Small intestine (tissue), 7 donors: ENCODE results near the gene COL5A1. TPM values are rescaled to one million over a fixed set of nuclear protein-coding genes. Genes with fewer than 3 reads are reported as not detected.

Experiments used
- DNase-seq, 2 donors: peaks; one replicate each; pipeline versions ENCODE4 v3.0.0 to v3.0.0-alpha.2; 2013
- FAIRE-seq: peaks from 2 replicates; lab custom pipeline; 2012; peaks lifted over from hg19 to GRCh38; lab: Jason Lieb, UNC
- H3K27ac ChIP-seq, 3 donors: one replicate each; pipeline ENCODE4 v1.5.1; 2013; ENCODE audit warnings: low read length in 2 of 3, mild to moderate bottlenecking in 2 of 3, control low read depth in 1 of 3, inconsistent platforms in 1 of 3, low read depth in 1 of 3, moderate library complexity in 1 of 3
- H3K27me3 ChIP-seq, 3 donors: one replicate each; pipeline ENCODE4 v1.6.1; 2013; ENCODE audit warnings: low read length in 3 of 3, inconsistent platforms in 1 of 3; ENCODE audit not compliant: control insufficient read depth in 3 of 3, insufficient read depth in 3 of 3
- H3K36me3 ChIP-seq, 3 donors: one replicate each; pipeline ENCODE4 v1.6.1; 2013; ENCODE audit warnings: low read length in 3 of 3, inconsistent platforms in 1 of 3, low read depth in 1 of 3, mild to moderate bottlenecking in 1 of 3, moderate library complexity in 1 of 3; ENCODE audit not compliant: control insufficient read depth in 3 of 3, insufficient read depth in 2 of 3
- H3K4me1 ChIP-seq, 3 donors: one replicate each; pipeline ENCODE4 v1.6.1; 2013; ENCODE audit warnings: low read length in 2 of 3, inconsistent platforms in 1 of 3, low read depth in 1 of 3, mild to moderate bottlenecking in 1 of 3, moderate library complexity in 1 of 3; ENCODE audit not compliant: control insufficient read depth in 3 of 3, insufficient read depth in 2 of 3
- H3K4me3 ChIP-seq, 3 donors: one replicate each; pipeline ENCODE4 v1.5.1; 2013; ENCODE audit warnings: low read length in 3 of 3, control low read depth in 1 of 3, inconsistent platforms in 1 of 3, low read depth in 1 of 3, mild to moderate bottlenecking in 1 of 3, moderate library complexity in 1 of 3
- H3K9me3 ChIP-seq, 2 donors: one replicate each; pipeline ENCODE4 v1.6.1; 2013; ENCODE audit warnings: low read depth in 1 of 2, low read length in 1 of 2; ENCODE audit not compliant: control insufficient read depth in 2 of 2, insufficient read depth in 1 of 2
- WGBS, 3 donors: extraction: QIAGEN DNeasy Blood & Tissue Kit; methylation state at CpG; one replicate each; pipeline ENCODE4 v1.1.7; 2013; 5-methylcytosine and 5-hydroxymethylcytosine counted together
- polyA plus RNA-seq, 4 donors: library from polyadenylated mRNA; stranded (reverse) in 3 of 4; unstranded in 1 of 4; fragments of 200-250 nt in 3 of 4; fragments of 120-200 nt in 1 of 4; gene quantifications; one replicate each; pipeline versions ENCODE4 v1.2.1 to v1.2.3, GENCODE V29; 2013
- donor health status: healthy with polysubstance abuse.
- donor health status: control.
- donor health status: control.
- donor health status: Bipolar disorder and iron deficiency.
- donor health status: healthy.

Gene COL5A1
- polyA plus RNA-seq, 4 donors = 0.22 to 54.0 (median 5.4) TPM

DNA sequence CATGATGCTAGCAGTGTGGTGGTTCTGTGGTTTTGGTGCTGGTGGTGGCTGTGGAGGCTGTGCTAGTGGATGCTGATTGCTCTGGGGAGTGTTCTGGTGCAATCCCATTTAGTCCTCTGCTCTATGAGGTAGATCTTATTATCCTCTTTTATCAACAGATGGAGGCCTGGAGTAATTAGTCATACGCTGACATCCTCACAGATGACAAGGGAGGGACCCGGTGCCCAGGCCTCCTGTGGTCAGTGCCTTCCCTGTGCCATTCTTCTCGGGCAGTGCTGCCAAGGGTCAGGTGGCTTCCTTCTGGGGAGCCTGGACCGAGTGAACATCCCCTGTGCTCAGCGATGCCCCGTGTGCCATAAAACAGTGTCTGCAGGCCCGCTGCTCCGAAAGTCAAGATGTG, 74.5 kb downstream of the COL5A1 start:
- Histone ChIP-seq H3K9me3 (no peaks in the 10 kb centered on the region), H3K4me1 (no peaks in the 10 kb centered on the region), H3K4me3 (no peak overlapping the region), H3K27me3 (no peaks in the 10 kb centered on the region), H3K36me3 (peaks cover 0 to 22% (median 0%) of the 10 kb centered on the region in 3 donors), H3K27ac (no peak overlapping the region)
- FAIRE-seq (no peak), DNase-seq (no peak)
- 70 to 81% (median 78%) methylated on average over 8 of the region's 8 CpGs for WGBS, 3 donors

DNA sequence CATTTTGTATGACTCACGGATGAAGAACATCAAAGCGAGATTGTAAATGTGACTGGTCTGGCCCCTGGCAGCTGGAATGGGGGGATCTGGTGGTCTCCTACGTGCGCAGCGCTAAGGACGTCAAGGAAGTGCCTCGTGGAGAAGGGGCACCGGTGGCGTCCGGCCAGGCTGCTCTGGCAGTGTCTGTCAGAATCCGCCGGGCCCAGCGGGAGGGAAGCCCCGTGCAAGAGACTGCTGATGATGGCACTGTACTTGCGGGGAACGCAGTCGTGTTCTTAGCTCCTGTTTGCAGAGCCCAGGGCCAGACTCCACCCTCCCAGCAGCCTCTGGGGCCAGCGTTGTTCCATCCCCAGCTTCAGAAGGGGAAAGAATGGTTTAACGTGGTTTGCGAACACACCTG, 75.5 kb downstream of the COL5A1 start:
- no peak for FAIRE-seq
- H3K27ac ChIP-seq = peak overlapping the region in 1 of 3 donors; percentile 35
- peaks cover 0 to 15% (median 0%) of the 10 kb centered on the region in 3 donors for H3K36me3 ChIP-seq
- no peaks in the 10 kb centered on the region for H3K4me1 ChIP-seq
- no peaks in the 10 kb centered on the region for H3K9me3 ChIP-seq
- no peak overlapping the region for H3K4me3 ChIP-seq
- WGBS, 3 donors = 75 to 84% (median 82%) methylated on average over 20 of the region's 20 CpGs
- no peak for DNase-seq
- no peaks in the 10 kb centered on the region for H3K27me3 ChIP-seq

DNA sequence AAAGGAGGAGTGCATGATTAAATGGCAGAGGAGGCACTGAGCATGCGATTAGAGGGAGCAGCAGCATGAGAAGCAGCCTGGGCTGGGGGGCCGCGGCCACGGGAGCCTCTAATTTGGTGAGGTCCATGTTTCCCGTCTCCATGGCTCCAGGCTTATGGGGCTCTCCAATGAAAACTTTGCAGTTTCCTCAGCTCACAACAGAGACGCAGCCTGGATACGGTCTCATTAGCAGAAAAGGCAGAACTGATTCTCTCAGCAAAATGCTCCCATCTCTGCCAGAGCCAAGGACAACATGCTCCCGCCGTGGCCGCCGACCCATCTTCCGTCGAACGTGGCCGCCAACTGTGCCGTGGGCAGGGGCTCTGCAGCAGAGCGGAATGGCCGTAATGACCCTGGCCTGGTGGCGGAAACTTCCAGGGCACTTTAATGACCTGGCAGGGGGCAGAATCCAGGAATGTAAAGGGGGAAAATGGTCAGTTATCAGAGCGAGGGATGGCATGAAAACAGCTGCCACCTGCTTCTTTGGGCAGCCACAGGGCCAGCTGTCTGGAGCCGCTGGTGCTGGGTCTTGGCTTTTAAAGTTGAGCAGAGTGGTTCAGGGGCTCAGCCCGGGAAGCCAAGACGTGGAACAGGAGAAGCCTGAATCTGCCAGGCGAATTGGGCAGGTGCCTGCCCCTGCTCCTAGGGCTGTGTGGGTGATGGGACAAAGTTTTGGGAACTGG, 76.5 kb downstream of the COL5A1 start:
- Histone ChIP-seq H3K4me1 (no peaks in the 10 kb centered on the region), H3K36me3 (peaks cover 0 to 13% (median 0%) of the 10 kb centered on the region in 3 donors), H3K27me3 (no peaks in the 10 kb centered on the region), H3K27ac (no peak overlapping the region), H3K9me3 (no peaks in the 10 kb centered on the region), H3K4me3 (no peak overlapping the region)
- WGBS, 3 donors = 79 to 87% (median 83%) methylated on average over 24 of the region's 24 CpGs
- DNase-seq (no peak), FAIRE-seq (no peak)

DNA sequence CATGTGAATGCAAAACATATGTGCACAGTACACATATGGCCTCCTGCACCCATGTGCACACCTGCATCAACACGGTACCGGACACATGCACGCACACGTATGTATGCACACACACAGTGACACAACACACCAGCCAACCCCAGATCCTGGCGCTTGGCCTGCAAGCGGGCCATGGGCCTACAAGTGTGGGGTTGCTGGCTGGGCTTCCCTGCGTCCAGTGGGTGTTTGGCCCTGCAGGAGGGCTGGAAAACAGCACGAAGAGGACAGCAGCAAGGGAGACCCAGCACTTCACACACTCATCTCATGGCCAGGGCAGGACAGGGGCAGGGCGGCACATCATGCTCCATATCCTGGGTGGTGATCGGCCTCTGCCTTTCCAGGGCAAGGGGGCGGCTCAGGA, 77.7 kb downstream of the COL5A1 start:
- no peak overlapping the region for H3K27ac ChIP-seq
- no peaks in the 10 kb centered on the region for H3K9me3 ChIP-seq
- DNase-seq (no peak), FAIRE-seq (no peak)
- H3K4me3 ChIP-seq = no peak overlapping the region
- 86 to 91% (median 90%) methylated on average over 11 of the region's 11 CpGs for WGBS, 3 donors
- no peaks in the 10 kb centered on the region for H3K4me1 ChIP-seq
- H3K36me3 ChIP-seq = peaks cover 0 to 9% (median 0%) of the 10 kb centered on the region in 3 donors
- H3K27me3 ChIP-seq = no peaks in the 10 kb centered on the region

DNA sequence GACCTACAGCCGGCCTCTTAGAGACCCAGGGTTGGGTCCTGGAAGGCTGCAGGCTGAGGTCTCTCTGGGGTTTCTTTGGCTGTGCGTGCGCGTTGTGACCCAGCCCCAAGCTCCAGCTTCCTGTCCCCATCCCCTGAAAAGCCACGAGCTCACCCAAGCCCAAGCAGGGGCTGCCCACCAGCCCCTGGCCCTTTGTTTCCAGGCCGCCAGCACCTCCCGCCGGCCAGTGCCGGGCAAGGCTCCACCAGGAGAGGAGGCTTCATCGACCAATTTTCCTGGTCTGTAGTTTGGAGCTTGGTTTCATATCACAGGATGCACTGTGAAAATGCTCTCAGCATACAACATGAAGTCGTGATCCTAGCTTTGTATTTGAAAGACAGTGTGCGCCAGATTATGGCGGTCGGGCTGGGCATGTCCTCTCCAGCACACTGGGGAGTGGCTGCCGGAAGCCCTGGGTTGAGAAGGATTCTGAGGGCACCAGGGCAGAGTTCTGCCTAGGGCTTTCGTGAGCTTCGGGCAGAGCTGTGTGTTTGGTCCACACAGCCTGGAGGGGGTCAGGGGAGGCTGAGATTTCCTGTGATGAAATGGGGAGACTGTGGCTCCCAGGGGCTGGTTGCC, 78.6 kb downstream of the COL5A1 start:
- H3K4me3 ChIP-seq = no peak overlapping the region
- DNase-seq = no peak
- no peak for FAIRE-seq
- WGBS, 3 donors = 84 to 85% (median 84%) methylated on average over 17 of the region's 17 CpGs
- H3K27me3 ChIP-seq = no peaks in the 10 kb centered on the region
- no peaks in the 10 kb centered on the region for H3K9me3 ChIP-seq
- peaks cover 0 to 14% (median 0%) of the 10 kb centered on the region in 3 donors for H3K36me3 ChIP-seq
- H3K27ac ChIP-seq = no peak overlapping the region
- H3K4me1 ChIP-seq = no peaks in the 10 kb centered on the region

DNA sequence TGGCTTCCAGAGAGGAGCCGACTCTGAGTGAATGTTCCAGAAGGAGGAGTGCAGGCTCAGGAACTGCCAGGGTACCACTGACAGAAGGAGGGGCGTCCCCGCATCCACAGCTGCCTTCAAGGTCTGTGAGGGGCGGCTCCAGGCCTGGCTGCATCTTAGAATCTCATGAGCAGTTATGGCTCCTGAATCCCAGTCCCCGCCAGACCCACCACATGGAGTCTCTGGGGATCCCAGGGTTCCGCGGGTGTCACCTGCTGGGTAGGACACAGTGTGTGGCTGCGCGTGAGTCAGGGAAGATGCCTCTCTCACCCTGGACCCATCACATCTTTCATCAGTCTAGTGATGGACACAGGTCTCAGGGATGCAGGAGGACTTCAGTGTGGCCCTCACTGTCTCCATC, 79.2 kb downstream of the COL5A1 start:
- Histone ChIP-seq H3K4me3 (no peak overlapping the region), H3K4me1 (no peaks in the 10 kb centered on the region), H3K9me3 (no peaks in the 10 kb centered on the region), H3K27ac (no peak overlapping the region), H3K36me3 (peaks cover 0 to 14% (median 0%) of the 10 kb centered on the region in 3 donors), H3K27me3 (no peaks in the 10 kb centered on the region)
- FAIRE-seq (no peak), DNase-seq (no peak)
- 91 to 95% (median 93%) methylated on average over 9 of the region's 9 CpGs for WGBS, 3 donors

DNA sequence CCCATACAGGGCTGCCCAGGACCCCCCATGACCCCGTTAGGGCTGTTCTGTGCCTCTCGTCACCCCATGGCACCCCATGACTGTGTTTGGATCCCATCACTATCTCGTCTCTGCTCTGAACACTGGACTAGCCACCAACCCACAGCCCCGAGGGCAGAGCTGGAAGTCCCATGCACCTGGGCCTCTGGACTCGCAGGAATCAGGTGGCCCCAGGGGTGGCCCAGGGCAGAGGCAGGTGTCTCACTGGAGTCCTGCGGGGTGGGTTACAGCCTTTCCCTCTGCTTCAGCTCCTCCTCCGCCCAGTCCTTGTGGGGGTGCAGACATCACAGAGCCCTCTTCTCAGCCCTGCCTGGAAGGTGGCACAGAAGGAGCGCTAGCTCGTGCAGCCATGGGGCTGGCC, 79.7 kb downstream of the COL5A1 start:
- Histone ChIP-seq H3K27me3 (no peaks in the 10 kb centered on the region), H3K27ac (no peak overlapping the region), H3K9me3 (no peaks in the 10 kb centered on the region), H3K4me1 (no peaks in the 10 kb centered on the region), H3K36me3 (peaks cover 0 to 14% (median 0%) of the 10 kb centered on the region in 3 donors), H3K4me3 (no peak overlapping the region)
- FAIRE-seq (no peak), DNase-seq (no peak)
- 59 to 84% (median 70%) methylated on average over 9 of the region's 9 CpGs for WGBS, 3 donors

DNA sequence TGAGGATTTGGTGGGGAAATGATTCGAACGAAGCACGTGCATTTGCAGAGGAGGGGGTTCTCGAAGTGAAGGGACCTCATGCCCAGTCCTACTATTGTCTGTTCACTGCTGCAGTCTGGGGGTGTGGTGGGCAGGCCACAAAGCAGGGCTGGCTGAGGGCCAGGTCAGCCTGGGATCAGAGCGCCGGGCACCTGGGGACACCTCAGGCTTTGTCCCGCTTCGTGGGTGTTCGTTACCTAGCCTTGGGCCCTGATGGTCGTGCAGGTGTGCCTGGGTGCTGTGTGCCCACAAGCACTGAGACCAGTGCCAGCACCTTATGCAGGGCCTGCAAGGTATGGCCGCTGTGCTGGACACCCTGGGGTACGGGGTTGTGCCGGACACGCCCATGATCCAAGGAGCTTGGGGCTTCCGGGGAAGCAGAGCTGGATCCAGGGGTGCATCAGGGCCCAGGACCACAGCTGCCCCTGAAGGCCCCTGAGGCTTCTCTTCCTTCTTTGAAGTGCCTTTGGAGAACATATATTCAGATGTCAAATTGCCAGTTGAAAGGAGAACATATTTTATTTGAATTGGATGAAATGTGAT, 80.6 kb downstream of the COL5A1 start:
- Histone ChIP-seq H3K9me3 (no peaks in the 10 kb centered on the region), H3K27ac (no peak overlapping the region), H3K36me3 (peaks cover 0 to 12% (median 0%) of the 10 kb centered on the region in 3 donors), H3K4me3 (no peak overlapping the region), H3K4me1 (no peaks in the 10 kb centered on the region), H3K27me3 (no peaks in the 10 kb centered on the region)
- DNase-seq = no peak
- 74 to 85% (median 76%) methylated on average over 15 of the region's 15 CpGs for WGBS, 3 donors
- FAIRE-seq = no peak
